Activated T-helper 1 cell treated with anti-CD3 and anti-CD28 coated beads, Interleukin-12 subunit alpha, Interleukin-12 subunit beta, Interleukin-2, Interleukin-4 antibody, amounts not matched to agents 30 ng/mL and 10 ng/mL and 1 ng/mL, durations not matched to agents 14 hours and 24 hours and 36 hours (primary cell): ENCODE data around the gene TRNAU1AP. TPM values are rescaled to one million over a fixed set of nuclear protein-coding genes. Genes with fewer than 3 reads are reported as not detected.
"Not testable (repeated sequence)": the region's sequence is repeated elsewhere in the genome, so short reads cannot be mapped to it uniquely, and the experiment has no call there.

Source experiments
- DNase-seq: peaks from one replicate; pipeline ENCODE4 v3.0.0; 2021; ENCODE audit warnings: low spot score
- H3K27ac Mint-ChIP-seq: one replicate; pipeline ENCODE4 v1.8.0; 2021; ENCODE audit warnings: mild to moderate bottlenecking, mixed read lengths
- H3K27me3 Mint-ChIP-seq: one replicate; pipeline ENCODE4 v1.8.0; 2022; ENCODE audit warnings: mild to moderate bottlenecking, moderate library complexity, mixed read lengths; ENCODE audit not compliant: insufficient read depth
- H3K36me3 Mint-ChIP-seq: one replicate; pipeline ENCODE4 v1.8.0; 2021; ENCODE audit warnings: low read depth, mixed read lengths
- H3K4me1 Mint-ChIP-seq: one replicate; pipeline ENCODE4 v1.8.0; 2021; ENCODE audit warnings: low read depth, mixed read lengths
- H3K4me3 Mint-ChIP-seq: one replicate; pipeline ENCODE4 v1.8.0; 2021; ENCODE audit warnings: mild to moderate bottlenecking, moderate library complexity, mixed read lengths
- H3K9me3 Mint-ChIP-seq: one replicate; pipeline ENCODE4 v1.8.0; 2021; ENCODE audit warnings: mixed read lengths
- intact Hi-C: fragments of 100-400 bp; cut with micrococcal nuclease; formaldehyde crosslinking; loops from one replicate; pipeline ENCODE4 v1.15.1; 2024
- total RNA-seq: library from RNA; stranded (reverse); gene quantifications from 2 replicates; pipeline ENCODE4 v1.2.3, GENCODE V29; 2022

TRNAU1AP gene
- total RNA-seq, 1 donor from 2014 or later, result 41.0 TPM

DNA sequence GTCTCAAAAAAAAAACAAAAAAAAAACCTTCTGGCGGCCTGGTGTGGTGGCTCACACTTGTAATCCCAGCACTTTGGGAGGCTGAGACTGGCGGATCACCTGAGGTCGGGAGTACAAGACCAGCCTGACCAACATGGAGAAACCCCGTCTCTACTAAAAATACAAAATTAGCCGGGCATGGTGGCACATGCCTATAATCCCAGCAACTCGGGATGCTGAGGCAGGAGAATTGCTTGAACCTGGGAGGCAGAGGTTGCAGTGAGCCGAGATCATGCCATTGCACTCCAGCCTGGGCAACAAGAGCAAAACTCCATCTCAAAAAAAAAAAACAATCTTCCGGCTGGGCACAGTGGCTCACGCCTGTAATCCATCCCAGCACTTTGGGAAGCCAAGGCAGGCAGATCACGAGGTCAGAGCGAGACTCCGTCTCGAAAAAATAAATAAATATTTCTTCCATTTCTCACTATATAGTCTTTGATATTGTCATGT, 38.4 kb upstream of the TRNAU1AP start:
- intact Hi-C loops, result not testable (repeated sequence)
- H3K36me3 Mint-ChIP-seq, result peaks cover 42% of the 10 kb centered on the region
- peak overlapping the region; percentile 59 for H3K4me3 Mint-ChIP-seq

DNA sequence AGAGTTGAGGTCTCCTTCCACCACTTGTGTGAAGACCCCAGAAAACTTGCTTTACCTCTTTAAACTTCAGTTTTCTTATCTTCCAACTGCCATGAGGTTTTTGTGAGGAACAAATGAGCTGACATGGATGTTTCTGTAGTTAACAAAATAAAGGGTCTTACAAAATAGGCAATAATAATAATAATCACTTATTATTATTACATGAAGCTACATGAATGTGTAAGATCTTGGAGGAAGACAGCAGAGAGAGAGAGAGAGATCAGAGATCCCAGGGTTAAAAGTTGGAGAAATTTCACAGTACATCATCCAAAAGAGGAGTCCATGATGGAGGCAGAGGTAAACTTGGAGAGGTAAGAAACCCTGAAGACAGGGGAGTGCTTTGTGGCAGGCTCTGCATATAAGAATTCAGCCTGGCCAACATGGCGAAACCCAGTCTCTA, 36.3 kb upstream of the TRNAU1AP start:
- peaks cover 33% of the 10 kb centered on the region for H3K4me1 Mint-ChIP-seq
- peak overlapping the region; percentile 53 for H3K27ac Mint-ChIP-seq
- no peaks in the 10 kb centered on the region for H3K27me3 Mint-ChIP-seq
- intact Hi-C loops, result loop anchor here (5.0 kb wide), 1 partner anchor 221 kb away; the partner anchor contains the start of gene YTHDF2
- no peak for DNase-seq
- no peaks in the 10 kb centered on the region for H3K9me3 Mint-ChIP-seq
- peak overlapping the region; percentile 88 for H3K4me3 Mint-ChIP-seq
- peaks cover 24% of the 10 kb centered on the region for H3K36me3 Mint-ChIP-seq

More for the DNA sequence above, 38.4 kb upstream of the TRNAU1AP start:
- not testable (repeated sequence) for H3K27me3 Mint-ChIP-seq, H3K9me3 Mint-ChIP-seq, DNase-seq
- H3K4me1 Mint-ChIP-seq, result peaks cover 49% of the 10 kb centered on the region
- H3K27ac Mint-ChIP-seq, result peak overlapping the region; percentile 59

DNA sequence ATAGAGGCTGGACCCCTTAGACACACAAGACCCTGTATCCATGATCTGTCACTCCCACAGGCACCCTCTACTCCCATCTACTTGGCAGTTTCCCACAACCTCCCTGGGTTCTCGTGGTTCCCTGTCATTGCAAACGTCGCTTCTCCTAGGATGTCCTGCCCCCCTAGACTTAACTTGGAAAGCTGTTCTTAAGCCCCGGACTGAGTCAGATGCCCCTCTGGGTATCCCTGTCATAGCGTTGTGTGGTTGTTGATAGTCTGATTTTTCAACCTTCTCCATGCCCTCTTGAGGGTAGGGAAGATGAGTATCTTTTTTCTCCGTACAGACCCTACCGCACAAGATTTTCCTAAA, 35.3 kb upstream of the TRNAU1AP start:
- Mint-ChIP-seq H3K4me3 (peak overlapping the region; percentile 88), H3K9me3 (no peaks in the 10 kb centered on the region), H3K27ac (peak overlapping the region; percentile 69), H3K36me3 (peaks cover 25% of the 10 kb centered on the region), H3K4me1 (peaks cover 35% of the 10 kb centered on the region), H3K27me3 (no peaks in the 10 kb centered on the region)
- no peak for DNase-seq
- intact Hi-C loops, result loop anchor here (5.0 kb wide), 1 partner anchor 220 kb away; the partner anchor contains the start of gene YTHDF2

DNA sequence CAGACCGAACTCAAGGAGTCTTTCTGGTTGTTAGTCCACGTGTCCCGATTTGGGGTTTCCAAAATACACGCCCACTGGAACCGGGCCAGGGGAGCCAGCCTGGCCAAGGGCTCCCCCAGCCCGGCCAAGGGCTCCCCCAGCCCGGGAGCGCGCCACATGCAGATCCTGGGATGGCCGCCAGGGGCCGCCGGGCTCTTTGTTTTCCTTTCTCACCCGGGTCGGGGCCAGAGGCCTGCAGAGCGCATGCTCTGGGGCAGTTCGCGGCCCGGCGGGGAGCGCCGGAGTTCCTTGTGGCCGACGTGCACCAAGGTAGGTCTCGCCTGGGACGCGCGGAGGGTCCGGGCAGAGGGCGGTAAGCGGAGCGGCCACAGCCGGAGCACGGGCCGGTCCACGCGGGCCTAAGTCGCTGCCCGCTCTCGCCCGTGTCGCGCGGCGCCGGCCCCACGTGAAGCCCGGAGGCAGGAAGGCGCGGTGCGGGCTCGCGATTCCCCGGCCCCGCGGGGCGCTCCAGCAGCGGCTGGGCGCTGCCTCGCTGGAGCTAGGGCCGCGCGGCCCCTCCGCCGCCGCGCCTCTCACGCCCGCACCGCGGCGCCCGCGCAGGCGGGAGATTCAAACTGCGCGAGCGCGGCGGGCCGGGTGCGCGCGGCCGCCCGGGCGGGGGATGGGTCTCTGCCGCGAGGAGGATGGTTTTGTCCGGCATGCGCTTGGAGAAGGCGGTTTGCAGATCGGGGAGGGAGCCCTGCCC, 34.7 kb upstream of the TRNAU1AP start:
- Mint-ChIP-seq H3K4me3 (peak overlapping the region; percentile 92), H3K27me3 (no peaks in the 10 kb centered on the region), H3K4me1 (peaks cover 33% of the 10 kb centered on the region), H3K9me3 (no peaks in the 10 kb centered on the region), H3K36me3 (peaks cover 24% of the 10 kb centered on the region), H3K27ac (peak overlapping the region; percentile 92)
- peak; percentile 86 for DNase-seq
- intact Hi-C loops, result loop anchor here (1.0 to 5.0 kb wide), 6 partner anchors 13 to 545 kb away; partner anchors contain the start of genes TAF12 and YTHDF2

DNA sequence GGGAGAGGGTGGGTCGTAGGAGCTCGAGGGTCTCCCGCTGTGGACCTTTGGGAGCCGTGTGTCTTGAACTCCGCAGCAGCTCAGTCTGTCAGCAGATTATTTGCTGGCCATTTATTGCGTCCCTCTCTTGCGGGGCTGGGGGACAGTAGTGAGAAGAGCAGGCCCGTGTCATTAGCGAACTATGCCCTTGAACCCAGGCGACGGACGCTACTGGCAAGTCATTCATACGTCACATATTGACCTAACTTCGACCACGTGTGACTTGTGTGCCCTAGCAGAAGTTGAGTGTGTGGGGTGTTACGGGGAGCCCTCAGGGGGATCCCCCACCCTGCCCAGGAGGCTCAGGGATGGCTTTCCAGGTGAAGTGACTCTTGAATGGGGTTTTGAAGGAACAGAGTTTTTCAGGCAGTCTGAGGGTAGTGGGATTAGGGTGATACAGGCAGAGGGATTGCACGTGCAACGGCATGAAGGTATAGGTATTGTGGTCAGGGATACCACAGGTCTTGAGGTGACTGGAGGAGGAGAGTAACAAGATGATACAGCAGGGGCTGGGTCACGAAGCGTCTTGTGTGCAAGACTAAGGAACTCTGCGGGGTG, 34.0 kb upstream of the TRNAU1AP start:
- H3K4me1 Mint-ChIP-seq, result peaks cover 33% of the 10 kb centered on the region
- DNase-seq, result no peak
- intact Hi-C loops, result loop anchor here (1.0 to 5.0 kb wide), 8 partner anchors 14 to 544 kb away; partner anchors contain the start of genes TAF12 and YTHDF2
- H3K4me3 Mint-ChIP-seq, result peak overlapping the region; percentile 92
- H3K27ac Mint-ChIP-seq, result peak overlapping the region; percentile 92
- H3K36me3 Mint-ChIP-seq, result peaks cover 26% of the 10 kb centered on the region
- H3K9me3 Mint-ChIP-seq, result no peaks in the 10 kb centered on the region
- H3K27me3 Mint-ChIP-seq, result no peaks in the 10 kb centered on the region

DNA sequence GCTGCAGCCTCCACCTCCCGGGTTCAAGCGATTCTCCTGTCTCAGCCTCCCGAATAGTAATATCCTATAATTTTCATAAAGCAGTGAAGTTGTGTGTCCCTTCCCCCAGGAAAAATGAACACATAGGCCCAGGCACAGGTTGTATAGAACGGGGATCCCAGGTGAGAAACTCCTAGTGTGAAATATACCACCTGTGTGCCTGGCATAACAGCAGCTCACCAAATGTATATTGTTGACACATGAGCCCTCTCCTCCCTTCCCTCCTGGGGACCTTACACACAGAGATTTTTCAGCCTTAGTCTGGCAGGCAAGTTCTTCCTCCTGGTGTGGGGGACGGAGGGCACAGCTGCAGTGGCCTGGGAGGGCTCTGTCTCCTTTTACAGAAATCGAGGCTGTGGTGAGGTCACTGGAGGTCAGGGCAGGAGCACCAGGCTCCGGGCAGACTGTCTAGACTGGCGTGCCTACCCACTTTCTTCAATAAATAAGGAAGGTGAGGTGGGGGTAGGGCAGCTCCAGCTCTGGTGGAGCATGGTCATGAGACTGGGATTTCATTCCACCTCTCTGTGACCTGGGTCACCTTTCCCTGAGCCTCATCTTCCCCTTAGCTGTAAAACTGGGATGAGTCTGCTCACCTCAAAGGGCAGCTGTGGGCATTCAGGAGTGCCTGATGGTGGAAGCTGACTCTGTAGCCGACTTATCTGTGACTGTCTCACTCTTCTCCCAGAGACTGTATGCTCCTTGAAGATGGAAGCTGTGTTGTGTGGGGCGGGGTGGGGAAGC, 32.7 kb upstream of the TRNAU1AP start:
- intact Hi-C loops, result loop anchor here (1.0 to 5.0 kb wide), 6 partner anchors 32 to 543 kb away; partner anchors contain the start of genes TAF12 and YTHDF2

DNA sequence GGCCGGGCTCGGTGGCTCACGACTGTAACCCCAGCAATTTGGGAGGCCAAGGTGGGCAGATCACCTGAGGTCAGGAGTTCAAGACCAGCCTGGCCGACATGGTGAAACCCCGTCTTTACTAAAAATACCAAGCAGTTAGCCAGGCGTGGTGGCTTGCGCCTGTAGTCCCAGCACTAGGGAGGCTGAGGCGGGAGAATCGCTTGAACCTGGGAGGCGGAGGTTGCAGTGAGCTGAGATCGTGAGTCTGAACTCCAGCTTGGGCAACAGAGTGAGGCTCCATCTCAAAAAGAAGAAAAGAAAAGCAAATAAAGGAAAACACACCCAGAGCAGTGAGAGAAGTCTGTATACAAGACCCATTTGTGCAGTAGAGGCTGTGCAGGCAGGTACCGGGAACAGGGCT, 32.1 kb upstream of the TRNAU1AP start:
- H3K9me3 Mint-ChIP-seq, H3K27ac Mint-ChIP-seq, DNase-seq, H3K27me3 Mint-ChIP-seq, intact Hi-C loops, H3K4me3 Mint-ChIP-seq: not testable (repeated sequence)
- H3K4me1 Mint-ChIP-seq, result peaks cover 27% of the 10 kb centered on the region
- peaks cover 23% of the 10 kb centered on the region for H3K36me3 Mint-ChIP-seq

More for the DNA sequence above, 32.7 kb upstream of the TRNAU1AP start:
- peaks cover 27% of the 10 kb centered on the region for H3K4me1 Mint-ChIP-seq
- peaks cover 23% of the 10 kb centered on the region for H3K36me3 Mint-ChIP-seq
- H3K27me3 Mint-ChIP-seq, result no peaks in the 10 kb centered on the region
- H3K27ac Mint-ChIP-seq, result no peak overlapping the region
- no peak for DNase-seq
- peak overlapping the region; percentile 60 for H3K4me3 Mint-ChIP-seq
- H3K9me3 Mint-ChIP-seq, result no peaks in the 10 kb centered on the region

DNA sequence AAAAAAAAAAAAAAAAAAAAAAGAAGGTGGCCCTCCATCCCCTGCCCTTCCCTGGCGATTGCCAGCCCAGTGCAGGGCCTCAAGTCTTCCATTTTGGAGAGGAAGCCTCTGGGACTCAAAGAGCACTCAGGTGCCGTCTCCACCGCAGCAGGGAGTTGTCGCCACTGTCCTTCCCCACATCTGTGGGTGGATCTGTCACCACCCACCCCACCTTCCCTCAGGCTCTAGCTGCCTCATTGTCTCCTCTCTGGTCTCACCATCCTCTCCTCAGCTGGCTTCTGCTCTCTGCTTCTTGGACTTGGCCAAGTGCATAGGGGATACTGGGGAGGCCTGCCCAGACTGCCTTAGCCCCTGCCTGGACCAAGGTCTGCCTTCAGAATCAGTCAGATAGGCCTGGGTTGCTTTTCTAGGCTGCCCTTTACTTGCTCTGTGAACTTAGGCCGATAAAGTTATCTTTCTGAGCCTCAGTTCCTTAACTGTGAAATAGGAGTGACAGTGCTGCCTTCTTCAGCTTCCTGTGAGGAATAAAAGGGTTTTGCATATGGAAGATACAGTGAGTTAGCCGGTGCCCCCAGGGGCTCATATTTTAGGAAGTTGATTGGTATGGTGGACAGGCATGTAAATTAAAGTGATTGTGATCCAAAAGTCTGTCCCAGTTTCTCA, 31.3 kb upstream of the TRNAU1AP start:
- intact Hi-C loops, result no loop called here
- Mint-ChIP-seq H3K9me3 (no peaks in the 10 kb centered on the region), H3K4me3 (peak overlapping the region; percentile 3), H3K36me3 (peaks cover 26% of the 10 kb centered on the region), H3K27me3 (no peaks in the 10 kb centered on the region), H3K27ac (peak overlapping the region; percentile 25), H3K4me1 (peaks cover 27% of the 10 kb centered on the region)
- DNase-seq, result no peak

DNA sequence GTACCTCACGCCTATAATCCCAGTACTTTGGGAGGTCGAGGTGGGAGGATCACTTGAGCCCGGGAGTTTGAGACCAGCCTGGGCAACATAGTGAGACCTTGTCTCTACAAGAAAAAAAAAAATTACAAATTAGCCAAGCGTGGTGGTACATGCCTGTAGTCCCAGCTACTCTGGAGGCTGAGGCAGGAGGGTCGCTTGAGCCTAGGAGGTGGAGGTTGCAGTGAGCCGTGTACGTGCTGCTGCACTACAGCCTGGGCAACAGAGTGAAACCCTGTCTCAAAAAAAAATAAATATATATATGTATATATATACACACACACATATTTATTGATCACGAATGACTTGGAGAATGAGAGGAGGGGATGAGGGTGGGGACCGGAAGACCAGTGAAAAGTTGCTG, 30.3 kb upstream of the TRNAU1AP start:
- intact Hi-C loops, DNase-seq, H3K9me3 Mint-ChIP-seq, H3K27ac Mint-ChIP-seq, H3K4me3 Mint-ChIP-seq, H3K27me3 Mint-ChIP-seq: not testable (repeated sequence)
- Mint-ChIP-seq H3K36me3 (peaks cover 25% of the 10 kb centered on the region), H3K4me1 (peaks cover 21% of the 10 kb centered on the region)

DNA sequence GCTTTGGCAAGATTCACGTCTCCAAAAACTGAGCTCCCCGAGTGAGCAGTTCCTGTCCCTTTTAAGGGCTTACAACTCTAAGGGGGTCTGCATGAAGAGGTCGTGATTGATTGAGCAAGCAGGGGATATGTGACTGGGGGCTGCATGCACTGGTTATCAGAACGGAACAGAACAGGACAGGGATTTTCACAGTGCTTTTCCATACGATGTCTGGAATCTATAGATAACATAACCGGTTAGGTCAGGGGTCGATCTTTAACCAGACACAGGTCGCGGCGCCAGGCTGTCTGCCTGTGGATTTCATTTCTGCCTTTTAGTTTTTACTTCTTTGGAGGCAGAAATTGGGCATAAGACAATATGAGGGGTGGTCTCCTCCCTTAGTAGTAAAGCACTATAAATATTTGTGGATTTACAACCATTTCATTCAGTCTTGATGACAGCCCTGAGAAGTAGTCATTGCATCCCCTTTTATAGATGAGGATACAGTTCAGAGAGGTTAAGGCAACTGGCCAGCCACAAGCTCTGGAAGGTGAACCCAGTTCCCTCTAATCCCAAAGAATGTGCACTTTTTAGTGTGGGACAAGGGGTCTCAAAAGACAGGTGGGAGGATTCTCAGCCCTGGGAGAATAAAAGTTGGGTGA, 27.8 kb upstream of the TRNAU1AP start:
- intact Hi-C loops, H3K27me3 Mint-ChIP-seq, DNase-seq, H3K27ac Mint-ChIP-seq, H3K9me3 Mint-ChIP-seq, H3K4me3 Mint-ChIP-seq: not testable (repeated sequence)
- H3K36me3 Mint-ChIP-seq, result peaks cover 21% of the 10 kb centered on the region
- H3K4me1 Mint-ChIP-seq, result peaks cover 10% of the 10 kb centered on the region

DNA sequence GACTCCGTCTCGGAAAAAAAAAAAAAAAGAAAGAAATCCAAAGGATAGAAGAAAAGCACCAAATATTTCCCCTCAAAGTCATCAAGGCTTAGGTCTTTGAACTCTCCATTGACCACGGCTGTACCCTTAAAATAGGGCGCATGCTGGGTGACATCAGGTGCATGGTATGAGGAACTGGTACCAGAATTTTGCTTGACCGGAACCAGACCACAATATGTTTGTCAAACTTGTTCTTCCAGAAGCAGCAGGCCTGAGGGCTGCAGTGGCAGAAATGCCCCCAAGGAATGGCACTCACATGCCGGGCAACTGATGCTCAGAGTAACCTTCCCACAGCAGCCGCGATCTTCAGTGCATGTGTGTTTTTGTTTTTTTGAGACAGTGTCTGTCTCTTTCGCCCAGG, 26.0 kb upstream of the TRNAU1AP start:
- H3K36me3 Mint-ChIP-seq, result peaks cover 23% of the 10 kb centered on the region

DNA sequence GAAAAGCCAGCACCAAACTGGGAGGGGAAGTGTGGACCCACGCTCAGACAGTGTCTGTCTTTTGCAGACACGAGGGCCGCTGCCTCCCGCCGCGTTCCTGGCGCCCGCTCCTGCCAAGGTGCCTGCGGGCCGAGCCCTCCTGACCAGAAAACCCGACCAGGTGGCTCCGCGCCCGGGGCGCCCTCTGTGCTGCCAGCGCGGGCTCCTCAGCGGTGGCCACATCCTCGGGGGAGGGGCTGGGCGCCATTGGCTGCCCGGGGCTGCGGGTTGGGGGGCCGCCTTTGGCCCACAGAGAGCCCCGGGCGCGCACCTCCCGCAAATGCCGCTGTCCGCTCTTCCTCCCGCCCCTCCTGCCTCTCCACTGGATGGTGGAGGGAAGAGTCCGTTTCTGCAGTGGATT, 22.4 kb upstream of the TRNAU1AP start:
- DNase-seq, result no peak
- intact Hi-C loops, result no loop called here

More for the DNA sequence above, 26.0 kb upstream of the TRNAU1AP start:
- H3K27ac Mint-ChIP-seq, result no peak overlapping the region
- intact Hi-C loops, result no loop called here
- H3K4me3 Mint-ChIP-seq, result no peak overlapping the region
- H3K4me1 Mint-ChIP-seq, result peaks cover 5% of the 10 kb centered on the region
- H3K27me3 Mint-ChIP-seq, result no peaks in the 10 kb centered on the region
- DNase-seq, result no peak
- H3K9me3 Mint-ChIP-seq, result no peaks in the 10 kb centered on the region

More for the DNA sequence above, 22.4 kb upstream of the TRNAU1AP start:
- Mint-ChIP-seq H3K27ac (no peak overlapping the region), H3K36me3 (peaks cover 26% of the 10 kb centered on the region), H3K4me1 (no peaks in the 10 kb centered on the region), H3K4me3 (no peak overlapping the region), H3K9me3 (no peaks in the 10 kb centered on the region), H3K27me3 (no peaks in the 10 kb centered on the region)
